Amygdala (tissue), 56 donors: Measurements from ENCODE around the gene WWP2.
"Not testable (repeated sequence)": the region's sequence is repeated elsewhere in the genome, so short reads cannot be mapped to it uniquely, and the experiment has no call there.

Source experiments
- DNase-seq, 56 donors: peaks; one replicate each; lab custom pipeline; 2025; lab: John Stamatoyannopoulos, UW

The WWP2 gene

DNA sequence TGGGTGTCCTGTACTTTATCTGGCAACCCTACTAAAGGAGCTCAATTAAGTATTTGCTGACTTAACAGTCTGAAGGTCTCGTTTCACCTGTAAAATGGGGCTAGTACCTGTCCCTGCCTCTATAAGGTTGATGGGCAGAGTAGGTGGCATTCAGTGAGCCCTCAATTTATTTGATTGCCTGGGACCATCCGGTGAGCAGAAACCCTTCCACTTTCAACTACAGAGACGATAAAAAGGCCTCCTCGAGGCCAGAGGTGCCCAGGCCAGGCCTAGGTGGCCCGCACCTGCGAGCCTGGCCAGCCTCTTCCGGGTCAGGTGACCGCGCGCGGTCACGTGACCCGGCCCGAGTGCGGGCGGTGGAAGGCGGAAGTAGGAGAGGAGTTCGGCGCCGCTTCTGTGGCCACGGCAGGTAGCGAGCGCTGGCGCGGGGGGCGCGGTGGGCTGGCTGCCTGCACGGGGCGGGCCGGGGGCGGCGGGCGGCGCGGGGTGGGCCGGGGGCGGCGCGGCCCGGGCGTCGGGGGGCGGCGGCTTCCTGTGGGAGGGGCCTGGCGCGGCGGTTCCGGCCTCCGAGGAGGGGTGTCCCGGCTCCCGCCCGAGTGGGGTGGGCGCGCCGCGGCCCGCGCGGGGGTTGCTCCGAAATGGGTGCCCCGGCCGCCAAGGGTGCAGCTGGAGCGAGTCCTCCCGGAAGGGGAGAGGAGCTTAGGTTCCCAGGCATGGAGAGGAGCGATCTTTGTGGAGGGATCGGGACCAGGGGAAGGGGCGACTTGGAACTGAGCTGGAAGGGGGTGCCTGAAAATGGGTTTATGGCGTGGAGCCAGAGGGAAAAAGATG, at the start of gene WWP2:
TSS of gene WWP2 (plus strand) at position 350 of the 831 bp plus-strand sequence. CDS start 24,679 bp downstream, outside the sequence.
- peak in 53 of 56 donors; percentile 9 to 88 (median 68) for DNase-seq

DNA sequence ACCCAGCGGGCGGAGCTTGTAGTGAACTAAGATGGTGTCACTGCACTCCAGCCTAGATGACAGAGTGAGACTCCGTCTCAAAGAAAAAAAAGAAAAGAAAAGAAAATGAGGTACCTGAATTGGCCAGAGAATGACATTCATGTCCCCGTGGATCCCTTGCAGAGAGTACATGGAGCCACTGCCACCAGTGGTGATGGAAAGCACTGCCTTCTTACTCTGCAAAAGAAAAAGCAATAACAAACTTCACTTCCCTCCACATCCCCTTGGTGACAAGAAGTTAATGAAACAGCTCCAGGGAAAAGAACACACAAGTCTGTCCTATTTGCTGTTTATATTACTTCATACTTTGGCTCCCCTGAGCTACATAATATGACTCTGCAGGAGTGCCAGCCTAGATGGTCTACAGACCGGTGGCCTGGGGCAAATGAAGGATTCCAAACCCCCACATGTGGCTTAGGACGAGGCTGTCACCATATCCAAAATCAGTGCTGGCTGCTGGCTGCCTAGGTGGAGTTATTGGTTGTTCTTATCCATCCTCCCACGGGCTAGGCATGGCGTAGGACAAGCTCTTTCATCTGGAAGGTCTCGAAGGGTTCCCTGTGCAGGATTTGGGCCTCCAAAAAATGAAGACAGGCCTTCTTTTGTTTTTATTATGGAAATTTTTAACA, 49.1 kb upstream of the WWP2 start:
- no peak for DNase-seq

DNA sequence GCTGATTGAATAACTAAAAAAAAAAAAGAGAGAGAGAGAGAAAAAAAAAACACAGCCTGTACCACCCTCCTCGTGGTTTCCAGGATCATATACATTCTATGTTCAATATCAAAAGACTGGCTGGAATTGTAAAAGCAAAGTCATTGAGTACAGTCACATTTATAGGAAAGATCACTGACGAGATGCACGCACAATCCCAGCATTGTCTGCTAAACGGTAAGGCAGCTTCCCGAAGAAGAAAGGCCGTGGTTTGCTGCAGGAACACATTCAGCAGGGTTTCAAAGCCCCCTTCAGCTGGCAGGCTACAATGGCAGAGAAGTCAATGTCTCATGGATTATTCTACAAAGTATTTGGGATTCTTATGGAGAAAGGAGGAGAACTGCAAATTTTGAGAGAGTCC, 45.1 kb upstream of the WWP2 start:
- peak in 2 of 56 donors; percentile 8 to 28 for DNase-seq

DNA sequence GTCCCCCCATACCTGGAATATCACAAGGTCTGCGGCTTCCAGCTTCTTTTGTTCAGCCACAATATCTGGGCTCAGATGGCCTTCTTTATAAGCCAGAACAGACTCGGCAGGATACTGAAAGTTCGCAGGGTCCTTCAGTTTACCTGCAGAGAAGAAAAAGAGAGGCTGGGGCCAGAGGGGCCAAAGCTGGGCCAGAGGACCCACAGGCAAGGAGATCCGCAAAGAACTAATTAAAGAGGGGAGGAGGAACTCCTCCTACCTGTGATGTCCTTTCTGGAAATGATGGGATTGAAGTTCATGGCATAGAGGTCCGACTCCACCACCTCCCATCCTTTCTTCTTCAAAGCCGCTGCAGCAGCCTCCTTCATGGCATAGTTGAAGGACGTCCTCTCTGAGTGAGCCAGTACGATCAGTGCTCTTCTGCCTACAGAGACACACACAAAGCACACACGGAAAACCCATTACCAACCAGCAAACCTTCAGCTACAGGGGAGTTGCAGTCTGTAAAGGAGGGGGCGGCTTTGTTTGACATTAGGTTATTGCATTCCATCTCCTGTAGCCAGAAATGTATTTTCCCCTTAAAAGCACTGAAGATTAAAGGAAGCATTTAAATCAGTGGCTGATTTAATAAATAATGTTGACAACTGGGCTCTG, 43.9 kb upstream of the WWP2 start:
- DNase-seq = no peak

DNA sequence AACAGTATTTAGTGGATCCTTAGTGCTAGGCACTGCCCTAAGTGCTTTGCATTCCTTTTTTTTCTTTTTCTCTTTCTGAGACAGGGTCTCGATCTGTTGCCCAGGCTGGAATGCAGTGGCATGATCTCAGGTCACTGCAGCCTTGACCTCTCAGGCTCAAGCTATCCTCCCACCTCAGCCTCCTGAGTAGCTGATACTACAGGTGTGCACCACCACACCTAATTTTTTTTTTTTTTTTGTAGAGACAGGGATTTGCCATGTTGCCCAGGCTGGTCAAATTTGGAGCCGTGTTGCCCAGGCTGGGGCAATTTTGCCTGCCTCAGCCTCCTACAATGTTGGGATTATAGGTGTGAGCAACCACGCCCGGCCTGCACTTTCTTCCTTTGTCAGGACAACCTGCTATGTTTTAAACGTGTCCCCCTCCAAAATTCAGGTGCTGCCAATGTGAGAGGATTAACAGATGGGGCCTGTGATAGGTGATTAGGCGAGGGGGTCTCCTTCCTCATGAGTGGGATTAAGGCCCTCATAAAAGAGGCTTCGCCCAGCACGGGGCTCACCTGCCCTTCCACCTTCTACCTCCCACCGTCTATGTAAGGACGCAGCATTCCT, 41.2 kb upstream of the WWP2 start:
- DNase-seq = no peak

DNA sequence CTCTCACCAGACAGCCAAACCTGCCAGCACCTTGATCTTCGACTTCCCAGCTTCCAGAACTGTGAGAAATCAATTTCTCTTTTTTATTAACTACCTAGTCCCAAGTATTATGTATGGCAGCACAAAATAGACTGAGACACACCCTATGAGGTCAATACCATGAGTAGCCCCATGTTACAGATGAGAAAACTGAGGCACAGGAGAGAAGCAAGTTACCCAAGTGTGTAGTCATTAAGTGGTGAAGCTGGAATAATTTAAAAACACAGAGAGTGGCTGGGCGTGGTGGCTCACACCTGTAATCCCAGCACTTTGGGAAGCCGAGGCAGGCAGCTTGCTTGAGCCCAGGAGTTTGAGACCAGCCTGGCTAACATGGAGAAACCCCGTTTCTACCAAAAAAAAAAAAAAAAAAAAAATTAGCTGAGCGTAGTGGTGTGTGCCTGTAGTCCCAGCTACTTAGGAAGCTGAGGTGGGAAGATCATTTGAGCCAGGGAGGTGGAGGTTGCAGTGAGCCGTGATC, 40.6 kb upstream of the WWP2 start:
- DNase-seq = no peak

DNA sequence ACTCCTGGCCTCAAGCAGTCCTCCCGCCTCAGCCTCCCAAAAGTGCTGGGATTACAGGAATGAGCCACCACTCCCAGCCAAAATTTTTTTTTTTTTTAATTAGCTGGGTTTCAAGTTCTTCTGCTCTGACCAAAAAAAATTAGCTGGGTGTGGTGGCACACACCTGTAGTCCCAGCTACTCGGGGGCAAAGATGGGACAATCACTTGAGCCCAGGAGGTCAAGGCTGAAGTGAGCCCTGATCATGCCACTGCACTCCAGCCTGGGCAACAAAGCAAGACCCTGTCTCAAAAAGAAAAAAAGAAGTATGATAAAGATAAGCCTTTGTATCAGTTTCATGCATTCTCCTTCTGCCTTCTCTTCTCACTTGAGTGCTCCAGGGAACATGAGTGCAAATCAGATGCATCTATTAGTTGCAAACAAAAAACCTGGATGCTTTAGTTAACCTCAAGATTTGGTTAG, 37.7 kb upstream of the WWP2 start:
- DNase-seq = no peak

DNA sequence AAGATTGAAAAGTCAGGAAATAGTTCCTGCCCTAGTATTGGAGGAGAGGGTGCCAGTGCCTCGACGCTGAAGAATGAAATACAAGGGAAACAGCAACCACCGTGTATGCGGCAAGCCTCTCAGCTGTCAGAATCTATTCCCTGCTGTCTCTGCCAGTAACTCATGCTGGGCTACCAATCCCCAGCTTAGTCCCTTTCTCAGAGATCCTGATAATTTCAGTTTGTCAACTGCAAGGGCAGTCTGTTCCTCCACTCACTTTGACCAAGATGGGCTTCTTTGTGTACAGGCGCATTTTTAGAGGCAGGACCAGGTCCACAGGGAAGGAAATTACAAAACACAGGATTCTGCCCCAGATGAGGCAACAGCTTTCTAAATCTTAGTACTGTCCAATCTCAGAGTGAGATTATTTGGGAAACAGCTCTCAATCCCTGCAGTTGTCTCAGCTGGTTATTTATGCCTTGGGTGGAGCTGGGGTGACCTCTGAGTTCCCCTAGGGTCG, 37.1 kb upstream of the WWP2 start:
- DNase-seq = peak in 2 of 56 donors; percentile 7 to 19

DNA sequence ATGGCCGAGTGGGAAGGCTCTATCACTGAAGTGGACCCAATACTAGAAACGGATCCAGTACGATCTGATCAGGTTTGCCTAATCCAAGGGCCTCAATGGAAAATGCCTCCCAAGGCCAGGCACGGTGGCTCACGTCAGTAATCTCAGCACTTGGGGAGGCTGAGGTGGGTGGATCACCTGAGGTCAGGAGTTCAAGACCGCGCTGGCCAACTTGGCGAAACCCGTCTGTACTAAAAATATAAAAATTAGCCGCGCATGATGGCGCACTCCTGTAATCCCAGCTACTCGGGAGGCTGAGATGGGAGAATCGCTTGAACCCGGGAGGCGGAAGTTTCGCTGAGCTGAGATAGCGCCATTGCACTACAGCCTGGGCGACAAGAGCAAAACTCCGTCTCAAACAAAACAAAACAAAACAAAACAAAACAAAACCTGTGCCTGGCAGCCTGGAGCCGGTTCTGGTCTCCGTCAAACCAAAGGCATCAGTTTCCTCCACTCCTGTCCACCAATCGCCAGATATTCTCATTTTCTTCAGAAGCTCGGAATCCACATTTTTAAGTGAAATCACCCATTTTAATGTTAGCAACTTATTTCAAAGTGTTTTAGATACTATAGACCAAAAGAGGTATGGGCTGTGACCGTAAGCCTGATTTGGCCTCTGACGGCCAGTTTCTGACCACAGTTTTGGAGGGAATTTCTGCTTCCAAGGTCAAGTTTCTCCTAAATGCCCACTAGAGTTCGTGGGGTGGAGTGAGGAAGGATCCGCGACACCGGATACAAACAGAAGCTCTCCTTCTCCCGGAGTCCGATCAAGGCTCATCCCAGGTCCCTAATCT, 36.4 kb upstream of the WWP2 start:
- DNase-seq = peak in 1 of 56 donors; percentile 29

DNA sequence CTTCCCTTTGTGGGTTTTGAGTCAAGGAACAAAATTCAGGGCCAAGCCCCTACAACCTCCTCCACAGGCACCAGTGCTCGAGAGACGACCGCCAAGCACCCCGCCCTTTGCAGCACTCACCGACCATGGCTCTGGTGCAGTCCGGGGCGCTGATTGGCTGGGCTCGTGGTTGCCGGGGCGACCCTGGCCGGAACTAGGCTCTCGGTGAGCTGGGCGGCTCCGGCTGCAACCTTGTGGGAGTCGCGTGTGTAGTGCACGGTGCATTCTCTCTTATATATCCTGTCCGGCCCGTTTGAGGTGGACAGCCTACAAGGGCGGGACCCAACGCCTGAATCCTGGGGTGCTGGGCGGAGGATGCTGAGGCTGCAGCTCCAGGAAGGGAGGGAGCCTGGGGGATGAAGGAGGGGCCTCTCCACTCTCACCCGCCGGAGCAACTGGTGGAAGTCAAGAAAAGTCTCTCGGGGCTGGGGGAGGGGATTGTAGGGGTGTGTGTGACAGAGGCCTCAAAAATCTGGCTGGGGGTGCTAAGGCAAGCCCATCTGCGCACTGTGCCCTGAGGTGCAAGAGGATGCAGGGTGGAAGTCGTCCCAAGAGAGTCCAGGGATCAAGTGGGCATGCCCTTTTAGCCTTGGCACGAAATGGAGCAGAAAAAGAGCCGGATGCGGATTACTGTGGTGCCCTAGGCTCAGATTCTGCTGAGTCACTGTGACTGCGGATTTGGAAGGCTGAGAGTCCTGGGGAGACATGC, 35.6 kb upstream of the WWP2 start, which contains the start of gene NQO1:
TSS of gene NQO1 (minus strand) at position 248 of the 748 bp plus-strand sequence. CDS start at position 127, 121 bp downstream.
- peak in 55 of 56 donors; percentile 42 to 93 (median 81) for DNase-seq

DNA sequence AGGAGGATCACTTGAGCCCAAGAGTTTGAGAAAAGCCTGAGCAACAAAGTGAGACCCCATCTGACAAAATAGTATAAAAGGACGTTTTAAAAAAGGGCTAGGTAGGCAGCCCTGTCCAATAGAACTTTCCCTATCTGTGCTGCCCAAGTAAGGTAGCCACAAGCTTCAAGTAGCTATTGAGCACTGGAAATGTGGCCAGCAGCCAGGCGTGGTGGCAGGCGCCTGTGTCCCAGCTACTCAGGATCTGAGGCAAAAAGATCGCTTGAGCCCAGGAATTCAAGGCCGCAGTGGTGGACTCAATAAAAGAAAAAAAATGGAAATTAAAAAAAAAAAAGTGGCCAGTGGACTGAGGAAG, 34.2 kb upstream of the WWP2 start:
- peak in 38 of 56 donors; percentile 9 to 79 (median 38) for DNase-seq

DNA sequence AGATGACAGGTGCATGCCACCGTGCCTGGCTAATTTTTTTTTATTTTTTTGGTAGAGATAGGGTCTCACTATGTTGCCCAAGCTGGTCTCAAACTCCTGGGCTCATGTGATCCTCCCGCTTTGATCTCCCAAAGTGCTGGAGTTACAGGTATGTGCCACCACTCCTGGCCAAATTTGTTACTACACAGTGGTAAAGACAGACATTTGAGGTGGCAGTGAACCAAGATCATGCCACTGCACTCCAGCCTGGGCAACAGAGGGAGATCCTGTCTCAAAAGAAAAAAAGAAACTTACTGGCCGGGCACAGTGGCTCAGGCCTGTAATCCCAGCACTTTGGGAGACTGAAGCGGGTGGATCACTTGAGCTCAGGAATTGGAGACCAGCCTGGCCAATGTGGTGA, 33.1 kb upstream of the WWP2 start:
- not testable (repeated sequence) for DNase-seq

DNA sequence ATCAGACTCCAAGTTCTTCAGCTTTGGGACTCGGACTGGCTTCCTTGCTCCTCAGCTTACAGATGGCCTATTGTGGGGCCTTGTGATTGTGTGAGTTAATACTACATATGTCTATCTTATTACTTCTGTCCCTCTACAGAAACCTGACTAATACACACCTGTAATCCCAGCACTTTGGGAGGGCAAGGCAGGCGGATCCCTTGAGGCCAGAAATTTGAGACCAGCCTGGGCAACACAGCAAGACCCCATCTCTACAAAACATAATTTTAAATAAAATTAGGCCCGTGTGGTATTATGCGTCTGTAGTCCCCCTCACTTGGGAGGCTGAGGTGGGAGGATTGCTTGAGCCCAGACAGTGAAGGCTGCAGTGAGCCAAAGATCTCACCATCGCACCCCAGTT, 30.9 kb upstream of the WWP2 start:
- DNase-seq = not testable (repeated sequence)

DNA sequence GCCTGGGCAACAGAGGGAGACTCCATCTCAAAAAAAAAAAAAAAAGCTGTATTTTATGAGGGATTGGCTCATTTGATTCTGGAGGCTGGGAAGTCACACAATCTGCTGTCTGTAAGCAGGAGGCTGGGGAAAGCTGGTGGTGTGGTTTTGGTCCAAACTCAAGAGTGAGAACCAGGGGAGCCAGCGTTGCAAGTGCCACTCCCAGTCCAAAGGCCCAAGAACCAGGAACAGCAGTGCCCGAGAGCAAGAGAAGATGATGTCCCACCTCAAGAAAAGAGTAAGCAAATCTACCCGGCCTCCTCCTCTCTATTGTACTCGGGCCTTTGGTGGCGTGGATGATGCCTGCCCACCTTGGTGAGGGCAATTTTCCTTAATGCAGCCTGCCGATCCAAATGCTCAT, 30.0 kb upstream of the WWP2 start:
- no peak for DNase-seq

DNA sequence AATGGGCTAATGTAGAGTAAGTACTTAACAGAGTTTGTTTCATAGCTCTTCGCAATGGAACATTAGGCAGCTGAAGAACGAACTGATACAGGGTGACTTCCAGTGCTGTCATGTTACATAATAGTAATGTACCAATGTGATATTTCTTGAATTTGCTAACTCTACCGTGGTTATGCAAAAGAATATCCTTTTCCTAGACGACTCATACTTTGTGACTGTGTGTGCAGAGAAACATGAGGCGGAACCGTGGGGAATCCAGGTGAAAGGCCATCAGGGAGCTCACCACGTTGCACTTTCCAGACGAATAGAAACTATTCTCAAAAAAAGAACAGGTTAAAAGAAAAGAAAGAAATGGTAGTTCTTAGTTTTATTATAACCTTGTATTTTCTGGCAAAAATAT, 20.6 kb upstream of the WWP2 start:
- DNase-seq = no peak

DNA sequence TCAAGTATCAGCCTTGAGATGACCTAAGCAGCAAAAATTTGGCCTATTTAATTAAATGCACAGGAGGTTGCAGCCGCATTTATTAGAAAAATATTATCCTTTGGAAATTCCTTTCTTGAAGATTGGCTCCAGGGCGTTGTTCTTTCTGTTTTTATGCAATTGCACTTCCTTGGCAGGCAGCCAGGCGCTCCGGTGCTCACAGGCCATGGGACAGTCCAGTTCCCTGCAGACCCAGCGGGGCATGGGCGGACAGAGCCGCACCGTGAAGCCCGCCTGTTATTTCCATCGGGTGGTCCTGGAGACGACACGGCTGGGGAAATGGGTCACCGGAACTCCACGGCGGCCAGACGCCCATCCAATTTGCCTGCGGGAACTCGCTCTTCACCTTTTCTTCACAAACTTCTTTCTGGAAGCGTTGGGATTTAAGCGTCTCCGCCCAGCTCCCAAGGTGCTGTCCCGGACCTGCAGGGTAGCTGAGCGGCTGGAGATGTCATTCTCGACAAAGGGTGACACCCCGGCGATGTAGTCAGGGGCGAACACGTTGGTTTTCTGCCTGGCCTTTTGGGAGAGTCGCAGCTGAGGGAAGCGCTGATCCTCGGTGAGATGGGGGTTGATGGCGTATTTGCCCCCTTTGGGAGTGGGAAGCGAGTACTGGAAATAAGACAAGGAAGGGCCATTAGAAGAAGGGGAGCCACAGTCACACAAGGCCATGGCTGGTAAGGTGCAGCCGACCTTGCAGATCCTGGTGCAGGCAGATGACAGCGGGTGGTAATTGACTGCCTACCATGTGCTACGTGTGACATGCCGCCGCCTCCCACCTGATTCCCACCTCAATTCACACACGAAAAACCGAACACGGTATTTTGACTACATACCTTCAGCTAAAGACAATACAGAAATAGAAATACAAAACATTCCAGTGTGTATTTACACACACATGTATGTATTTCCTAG, 19.9 kb upstream of the WWP2 start:
- DNase-seq = peak in 18 of 56 donors; percentile 2 to 45 (median 17)
